HG03139 (cell line): ENCODE data around the gene GPER1.

Source experiments
- ATAC-seq: cut with Tn5 transposase; IDR thresholded peaks from one replicate; pipeline ENCODE4 v1.9.1; 2021; ENCODE audit not compliant: unreplicated experiment

Gene GPER1

GRCh38 chr7:1086588-1087464, 1.1 kb upstream of the GPER1 start:
- peak; percentile 58 for ATAC-seq

GRCh38 chr7:1087465-1087814, 473 bp upstream of the GPER1 start:
- ATAC-seq = no peak

- no peak for ATAC-seq
Measured at GRCh38 chr7:1090236-1090635, 2.3 kb downstream of the GPER1 start.

- no peak for ATAC-seq
Measured at GRCh38 chr7:1090686-1091643, 3.1 kb downstream of the GPER1 start.

- ATAC-seq = no peak
Measured at GRCh38 chr7:1091644-1092027, 3.7 kb downstream of the GPER1 start.

GRCh38 chr7:1092161-1092632, 4.3 kb downstream of the GPER1 start:
- no peak for ATAC-seq

- no peak for ATAC-seq
Measured at GRCh38 chr7:1092806-1093501, 5.0 kb downstream of the GPER1 start.

GRCh38 chr7:1093502-1093843, 5.6 kb downstream of the GPER1 start:
- no peak for ATAC-seq

GRCh38 chr7:1093916-1094508, 6.1 kb downstream of the GPER1 start:
- ATAC-seq = no peak

- ATAC-seq = no peak
Measured at GRCh38 chr7:1094870-1095269, 7.0 kb downstream of the GPER1 start.

- no peak for ATAC-seq
Measured at GRCh38 chr7:1095621-1096155, 7.8 kb downstream of the GPER1 start.

GRCh38 chr7:1096156-1097119, 8.5 kb downstream of the GPER1 start:
- ATAC-seq = no peak

GRCh38 chr7:1097120-1097504, 9.2 kb downstream of the GPER1 start:
- ATAC-seq = no peak

- ATAC-seq = no peak
Measured at GRCh38 chr7:1098243-1099153, 10.6 kb downstream of the GPER1 start.

- no peak for ATAC-seq
Measured at GRCh38 chr7:1099154-1099542, 11.2 kb downstream of the GPER1 start.

GRCh38 chr7:1099637-1100036, 11.7 kb downstream of the GPER1 start:
- no peak for ATAC-seq

GRCh38 chr7:1100386-1100785, 12.5 kb downstream of the GPER1 start:
- no peak for ATAC-seq

- ATAC-seq = no peak
Measured at GRCh38 chr7:1100834-1101562, 13.1 kb downstream of the GPER1 start.
